Transverse colon (tissue), 4 donors: ENCODE measurements around the gene KRTAP5-9.
"Not testable (repeated sequence)": the region's sequence is repeated elsewhere in the genome, so short reads cannot be mapped to it uniquely, and the experiment has no call there.

Experiments
- POLR2AphosphoS5 ChIP-seq, 3 donors: sonication (generic); formaldehyde crosslinking; IDR thresholded peaks; one replicate each; pipeline ENCODE4 v1.6.1; 2016; ENCODE audit warnings: antibody characterized with exemption in 3 of 3
- TF ChIP-seq, protein P1 (sequence below), 5 experiments: fragments of 200-600 bp in 3 of 5; fragments of 450-650 bp in 2 of 5; sonication (generic) in 3 of 5; IDR thresholded peaks; 1 replicate in 2 of 5; 2 replicates in 3 of 5; pipeline ENCODE4 v1.5.1; 2016 to 2017; ENCODE audit warnings: antibody characterized with exemption in 5 of 5, inconsistent platforms in 3 of 5, mild to moderate bottlenecking in 2 of 5, moderate library complexity in 1 of 5

DNA sequence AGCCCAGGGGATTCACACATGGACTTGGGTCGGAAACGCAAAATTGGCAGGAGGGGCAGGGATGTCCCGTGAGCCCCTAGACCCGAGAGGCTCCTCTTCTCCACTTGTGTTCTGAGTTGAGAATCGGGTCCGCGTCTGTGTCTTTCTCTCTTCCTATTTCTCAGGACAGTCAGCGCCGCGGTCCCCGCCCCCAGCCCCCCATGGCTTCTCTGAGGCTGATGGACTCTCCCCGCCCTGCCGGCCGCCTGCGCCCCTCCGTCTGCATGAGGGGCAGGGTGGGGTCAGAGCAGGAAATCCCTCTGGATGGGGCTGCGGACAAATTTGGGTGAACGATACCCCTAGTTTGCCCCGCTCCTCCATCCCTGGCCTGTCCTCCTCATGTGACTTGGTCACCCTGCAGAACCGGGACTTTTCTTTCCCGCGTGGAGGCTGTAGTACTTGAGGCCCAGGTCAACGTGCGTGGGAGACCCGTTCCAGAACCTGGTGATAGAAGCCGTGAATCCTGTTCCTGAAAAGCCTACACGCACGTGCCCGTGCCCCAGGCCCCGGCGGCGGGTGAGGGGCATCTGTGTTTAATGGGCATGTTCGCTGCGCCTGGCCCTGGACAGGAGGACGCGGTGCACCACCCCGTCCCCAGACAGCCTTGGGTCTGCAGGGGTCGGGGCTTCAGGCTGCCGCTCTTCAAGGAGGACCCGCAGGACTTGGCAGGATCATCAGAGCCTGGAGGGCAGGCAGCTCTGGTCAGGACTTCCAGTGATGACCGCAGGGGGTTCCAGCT lies 28.7 kb downstream of the KRTAP5-9 start:
- TF ChIP-seq, protein P1, sequence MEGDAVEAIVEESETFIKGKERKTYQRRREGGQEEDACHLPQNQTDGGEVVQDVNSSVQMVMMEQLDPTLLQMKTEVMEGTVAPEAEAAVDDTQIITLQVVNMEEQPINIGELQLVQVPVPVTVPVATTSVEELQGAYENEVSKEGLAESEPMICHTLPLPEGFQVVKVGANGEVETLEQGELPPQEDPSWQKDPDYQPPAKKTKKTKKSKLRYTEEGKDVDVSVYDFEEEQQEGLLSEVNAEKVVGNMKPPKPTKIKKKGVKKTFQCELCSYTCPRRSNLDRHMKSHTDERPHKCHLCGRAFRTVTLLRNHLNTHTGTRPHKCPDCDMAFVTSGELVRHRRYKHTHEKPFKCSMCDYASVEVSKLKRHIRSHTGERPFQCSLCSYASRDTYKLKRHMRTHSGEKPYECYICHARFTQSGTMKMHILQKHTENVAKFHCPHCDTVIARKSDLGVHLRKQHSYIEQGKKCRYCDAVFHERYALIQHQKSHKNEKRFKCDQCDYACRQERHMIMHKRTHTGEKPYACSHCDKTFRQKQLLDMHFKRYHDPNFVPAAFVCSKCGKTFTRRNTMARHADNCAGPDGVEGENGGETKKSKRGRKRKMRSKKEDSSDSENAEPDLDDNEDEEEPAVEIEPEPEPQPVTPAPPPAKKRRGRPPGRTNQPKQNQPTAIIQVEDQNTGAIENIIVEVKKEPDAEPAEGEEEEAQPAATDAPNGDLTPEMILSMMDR (IDR thresholded peaks at IDR 0.05) = not testable (repeated sequence)
- not testable (repeated sequence) for TF ChIP-seq POLR2AphosphoS5 (IDR thresholded peaks at IDR 0.05)
